Activated CD4-positive, alpha-beta T cell treated with anti-CD3 and anti-CD28 coated beads for 48 hours (primary cell): ENCODE results near the gene CACNA2D4.

Experiments used
- DNase-seq: peaks from one replicate; pipeline ENCODE4 v3.0.0-alpha.2; 2020

Gene CACNA2D4

GRCh38 chr12:1842905-1843640 is 75.4 kb downstream of the CACNA2D4 start:
- no peak for DNase-seq

- DNase-seq: no peak
These were observed 76.1 kb downstream of the CACNA2D4 start for GRCh38 chr12:1842183-1842904.

- DNase-seq: no peak
These were observed 76.8 kb downstream of the CACNA2D4 start for GRCh38 chr12:1841586-1842182.

GRCh38 chr12:1840981-1841425 is 77.4 kb downstream of the CACNA2D4 start:
- DNase-seq: no peak

- DNase-seq: no peak
These were observed 78.2 kb downstream of the CACNA2D4 start for GRCh38 chr12:1839956-1840951.

GRCh38 chr12:1839464-1839863 is 79.0 kb downstream of the CACNA2D4 start:
- no peak for DNase-seq

GRCh38 chr12:1838994-1839365 is 79.5 kb downstream of the CACNA2D4 start:
- no peak for DNase-seq

GRCh38 chr12:1838205-1838993 is 80.1 kb downstream of the CACNA2D4 start:
- no peak for DNase-seq

- DNase-seq: no peak
These were observed 80.8 kb downstream of the CACNA2D4 start for GRCh38 chr12:1837541-1838204.

GRCh38 chr12:1836854-1837421 is 81.5 kb downstream of the CACNA2D4 start:
- no peak for DNase-seq

GRCh38 chr12:1836241-1836803 is 82.1 kb downstream of the CACNA2D4 start:
- no peak for DNase-seq

GRCh38 chr12:1835211-1836131 is 83.0 kb downstream of the CACNA2D4 start:
- no peak for DNase-seq

- DNase-seq: no peak
These were observed 84.1 kb downstream of the CACNA2D4 start for GRCh38 chr12:1834186-1834925.

- DNase-seq: no peak
These were observed 84.8 kb downstream of the CACNA2D4 start for GRCh38 chr12:1833596-1834028.

GRCh38 chr12:1832801-1833595 is 85.5 kb downstream of the CACNA2D4 start:
- no peak for DNase-seq

- peak; percentile 24 for DNase-seq
These were observed 87.2 kb downstream of the CACNA2D4 start for GRCh38 chr12:1830981-1831963.
